ENCODE data around the gene MT1H. TPM values are rescaled to one million over a fixed set of nuclear protein-coding genes. Genes with fewer than 3 reads are reported as not detected.

MT1H gene
- total RNA-seq, 1 experiment from 2014 or later, result not detected

DNA sequence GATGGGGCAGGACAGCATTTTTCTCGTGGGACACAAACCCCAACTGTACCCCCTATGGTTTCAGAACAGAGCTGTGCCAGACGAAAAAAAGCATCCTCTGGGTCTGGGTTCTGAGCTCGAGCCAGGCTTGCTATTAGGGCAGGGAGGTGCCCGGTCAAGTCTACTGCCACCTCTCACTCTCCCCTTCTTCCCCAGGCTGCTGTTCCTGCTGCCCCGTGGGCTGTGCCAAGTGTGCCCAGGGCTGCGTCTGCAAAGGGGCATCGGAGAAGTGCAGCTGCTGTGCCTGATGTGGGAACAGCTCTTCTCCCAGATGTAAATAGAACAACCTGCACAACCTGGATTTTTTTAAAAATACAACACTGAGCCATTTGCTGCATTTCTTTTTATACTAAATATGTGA is 42.9 kb upstream of the MT1H start:
- CTCF ChIA-PET, result interaction anchor here (1.0 to 2.7 kb wide), 4 partner anchors 17 to 75 kb away, joined by 3 to 12 read pairs (median 4); no protein-coding TSS in a partner anchor
- peak overlapping the region; percentile 95 for H3K4me3 Mint-ChIP-seq (ENCODE audit: unreplicated experiment)
- no peaks in the 10 kb centered on the region for H3K9me3 Mint-ChIP-seq (ENCODE audit: unreplicated experiment)
- peak overlapping the region; percentile 80 for H3K27ac Mint-ChIP-seq (ENCODE audit: low read depth, unreplicated experiment)
- peaks cover 30% of the 10 kb centered on the region for H3K36me3 Mint-ChIP-seq (ENCODE audit: insufficient read depth, unreplicated experiment)
- POLR2A ChIA-PET, result interaction anchor here (0.5 to 15.3 kb wide), 24 partner anchors 10 to 1978 kb away, joined by 3 to 1404 read pairs (median 6); partner anchors contain the start of genes MT1F, MT1X and MT2A
- TF ChIP-seq, protein P1, sequence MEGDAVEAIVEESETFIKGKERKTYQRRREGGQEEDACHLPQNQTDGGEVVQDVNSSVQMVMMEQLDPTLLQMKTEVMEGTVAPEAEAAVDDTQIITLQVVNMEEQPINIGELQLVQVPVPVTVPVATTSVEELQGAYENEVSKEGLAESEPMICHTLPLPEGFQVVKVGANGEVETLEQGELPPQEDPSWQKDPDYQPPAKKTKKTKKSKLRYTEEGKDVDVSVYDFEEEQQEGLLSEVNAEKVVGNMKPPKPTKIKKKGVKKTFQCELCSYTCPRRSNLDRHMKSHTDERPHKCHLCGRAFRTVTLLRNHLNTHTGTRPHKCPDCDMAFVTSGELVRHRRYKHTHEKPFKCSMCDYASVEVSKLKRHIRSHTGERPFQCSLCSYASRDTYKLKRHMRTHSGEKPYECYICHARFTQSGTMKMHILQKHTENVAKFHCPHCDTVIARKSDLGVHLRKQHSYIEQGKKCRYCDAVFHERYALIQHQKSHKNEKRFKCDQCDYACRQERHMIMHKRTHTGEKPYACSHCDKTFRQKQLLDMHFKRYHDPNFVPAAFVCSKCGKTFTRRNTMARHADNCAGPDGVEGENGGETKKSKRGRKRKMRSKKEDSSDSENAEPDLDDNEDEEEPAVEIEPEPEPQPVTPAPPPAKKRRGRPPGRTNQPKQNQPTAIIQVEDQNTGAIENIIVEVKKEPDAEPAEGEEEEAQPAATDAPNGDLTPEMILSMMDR (IDR thresholded peaks at IDR 0.05; ENCODE audit: unreplicated experiment), result no peak
- no peak for DNase-seq (ENCODE audit: unreplicated experiment)
- no TSS peak for BruUV-seq (replicated peaks)
- H3K27me3 Mint-ChIP-seq (ENCODE audit: insufficient read depth, unreplicated experiment), result no peaks in the 10 kb centered on the region
- H3K4me1 Mint-ChIP-seq (ENCODE audit: insufficient read depth, unreplicated experiment), result peaks cover 11% of the 10 kb centered on the region
- intact Hi-C loops (cut with micrococcal nuclease), result no loop called here

DNA sequence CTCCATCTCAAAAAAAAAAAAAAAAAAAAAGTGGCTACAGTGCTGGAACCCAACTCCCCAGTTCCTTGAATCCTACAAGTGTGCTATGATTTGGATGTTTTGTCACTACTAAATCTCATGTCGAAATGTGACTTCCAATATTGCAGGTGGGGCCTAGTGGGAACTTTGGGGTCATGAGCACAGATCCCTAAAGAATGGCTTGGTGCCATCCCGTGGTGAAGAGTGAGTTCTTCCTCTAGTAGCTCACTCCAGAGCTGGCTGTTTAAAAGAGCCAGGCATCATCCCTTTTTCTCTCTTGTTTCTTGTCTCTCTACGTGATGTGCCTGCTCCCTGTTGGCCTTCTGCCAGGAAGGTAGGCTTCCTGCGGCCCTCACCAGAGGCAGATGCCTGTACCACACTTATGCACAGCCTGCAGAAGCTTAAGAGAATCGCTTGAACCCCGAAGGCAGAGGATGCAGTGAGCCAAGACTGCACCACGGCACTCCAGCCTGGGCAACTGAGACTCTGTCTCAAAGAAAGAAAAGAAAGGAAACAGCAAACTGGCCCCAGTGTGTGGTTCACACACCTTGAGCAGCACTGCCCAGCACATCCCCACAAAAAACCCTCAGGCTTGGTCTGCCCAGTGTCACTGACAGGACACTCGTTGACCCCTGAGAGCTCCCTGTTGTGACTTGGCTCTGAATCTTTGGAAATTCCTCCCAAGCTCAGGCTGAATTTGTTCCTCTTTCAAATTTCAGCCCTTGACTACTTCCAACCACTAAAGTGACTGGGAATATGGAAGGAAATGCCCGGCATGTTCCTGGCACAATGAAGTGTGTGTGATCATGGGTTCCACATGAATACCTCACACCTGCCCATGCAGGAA is 40.9 kb upstream of the MT1H start:
- CTCF ChIA-PET, result interaction anchor here (0.6 to 1.0 kb wide), 3 partner anchors 15 to 73 kb away, joined by 3 to 7 read pairs (median 4); no protein-coding TSS in a partner anchor
- peaks cover 14% of the 10 kb centered on the region for H3K4me1 Mint-ChIP-seq (ENCODE audit: insufficient read depth, unreplicated experiment)
- H3K36me3 Mint-ChIP-seq (ENCODE audit: insufficient read depth, unreplicated experiment), result peaks cover 30% of the 10 kb centered on the region
- no peak overlapping the region for H3K4me3 Mint-ChIP-seq (ENCODE audit: unreplicated experiment)
- no peak overlapping the region for H3K27ac Mint-ChIP-seq (ENCODE audit: low read depth, unreplicated experiment)
- no peaks in the 10 kb centered on the region for H3K27me3 Mint-ChIP-seq (ENCODE audit: insufficient read depth, unreplicated experiment)
- intact Hi-C loops (cut with micrococcal nuclease), result no loop called here
- BruUV-seq (replicated peaks), result no TSS peak
- TF ChIP-seq, protein P1 (IDR thresholded peaks at IDR 0.05; ENCODE audit: unreplicated experiment), result no peak
- POLR2A ChIA-PET, result interaction anchor here (0.6 to 15.3 kb wide), 14 partner anchors 8 to 1823 kb away, joined by 3 to 1404 read pairs (median 4); partner anchors contain the start of genes MT1F, MT1X, MT2A and PSME3IP1
- peak; percentile 63 for DNase-seq (ENCODE audit: unreplicated experiment)
- H3K9me3 Mint-ChIP-seq (ENCODE audit: unreplicated experiment), result no peaks in the 10 kb centered on the region

DNA sequence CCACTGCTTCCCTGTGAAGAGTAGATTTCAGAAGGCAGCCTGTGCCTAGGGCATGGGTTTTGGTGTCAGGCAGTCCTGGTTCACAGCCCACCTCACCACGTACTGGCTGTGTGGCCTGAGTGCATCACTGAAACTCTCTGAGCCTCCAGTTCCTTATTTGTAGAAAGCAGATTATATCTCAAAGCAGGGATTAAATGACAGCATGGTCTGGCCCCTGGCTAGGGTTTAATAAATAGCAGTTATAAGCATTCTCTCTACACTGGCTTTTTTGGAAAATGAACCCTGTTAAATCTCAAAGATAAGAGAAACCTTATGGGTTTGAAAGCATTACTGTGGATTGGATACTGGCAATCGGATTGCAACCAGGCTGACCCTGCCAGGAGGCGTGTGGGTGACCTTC is 40.1 kb upstream of the MT1H start:
- intact Hi-C loops (cut with micrococcal nuclease), result no loop called here
- POLR2A ChIA-PET, result interaction anchor here (1.4 to 15.3 kb wide), 7 partner anchors 8 to 72 kb away, joined by 6 to 1404 read pairs (median 31); partner anchors contain the start of genes MT1X and MT2A
- H3K4me3 Mint-ChIP-seq (ENCODE audit: unreplicated experiment), result no peak overlapping the region

More for the DNA sequence above, 40.1 kb upstream of the MT1H start:
- no peak for DNase-seq (ENCODE audit: unreplicated experiment)
- BruUV-seq (replicated peaks), result no TSS peak
- Mint-ChIP-seq H3K9me3 (ENCODE audit: unreplicated experiment) (no peaks in the 10 kb centered on the region), H3K36me3 (ENCODE audit: insufficient read depth, unreplicated experiment) (peaks cover 30% of the 10 kb centered on the region), H3K4me1 (ENCODE audit: insufficient read depth, unreplicated experiment) (peaks cover 18% of the 10 kb centered on the region), H3K27ac (ENCODE audit: low read depth, unreplicated experiment) (no peak overlapping the region), H3K27me3 (ENCODE audit: insufficient read depth, unreplicated experiment) (no peaks in the 10 kb centered on the region)
- CTCF ChIA-PET, result interaction anchor here (1.4 kb wide), 1 partner anchor 39 kb away, joined by 3 read pairs; no protein-coding TSS in a partner anchor
- TF ChIP-seq, protein P1 (IDR thresholded peaks at IDR 0.05; ENCODE audit: unreplicated experiment), result no peak

All from MCF 10A (cell line).